Keratinocyte (primary cell): ENCODE measurements around the gene MRPL40. TPM values are rescaled to one million over a fixed set of nuclear protein-coding genes. Genes with fewer than 3 reads are reported as not detected.
A peak's percentile ranks its signal among the peaks of the same experiment; 100 is the strongest.

Experiments
- DNase-seq: peaks from one replicate; pipeline ENCODE4 v3.0.0-alpha.2; 2011; ENCODE audit warnings: low read depth, missing footprints, low spot score
- FAIRE-seq: peaks from 2 replicates; lab custom pipeline; 2011; peaks lifted over from hg19 to GRCh38; lab: Jason Lieb, UNC
- H2AFZ ChIP-seq: 2 replicates; pipeline ENCODE4 v1.6.0; 2012; ENCODE audit warnings: low read length, control low read depth, inconsistent platforms; ENCODE audit not compliant: control insufficient read depth
- H3K27ac ChIP-seq: 2 replicates; pipeline ENCODE4 v1.5.1; 2011; ENCODE audit warnings: low read length; ENCODE audit not compliant: control insufficient read depth, insufficient read depth
- H3K27me3 ChIP-seq: 3 replicates; pipeline ENCODE4 v1.6.0; 2011; ENCODE audit warnings: low read length; ENCODE audit not compliant: control insufficient read depth, insufficient read depth; ENCODE audit errors: extremely low read depth
- H3K36me3 ChIP-seq, 2 experiments: 2 replicates in 1 of 2; 3 replicates in 1 of 2; pipeline ENCODE4 v1.5.1; 2011; ENCODE audit warnings: low read length in 2 of 2, mild to moderate bottlenecking in 1 of 2; ENCODE audit not compliant: control insufficient read depth in 2 of 2, insufficient read depth in 2 of 2; ENCODE audit errors: extremely low read depth in 1 of 2
- H3K4me1 ChIP-seq: 3 replicates; pipeline ENCODE4 v1.5.1; 2011; ENCODE audit warnings: low read length; ENCODE audit not compliant: control insufficient read depth, insufficient read depth; ENCODE audit errors: extremely low read depth
- H3K4me2 ChIP-seq: 3 replicates; pipeline ENCODE4 v1.6.0; 2011; ENCODE audit warnings: low read depth, low read length; ENCODE audit not compliant: control insufficient read depth, insufficient read depth; ENCODE audit errors: extremely low read depth
- H3K4me3 ChIP-seq, 3 experiments: fragments of 200-600 bp in 1 of 3; sonication (generic) in 1 of 3; 2 replicates in 2 of 3; 3 replicates in 1 of 3; pipeline ENCODE4 v1.5.1; 2011 to 2016; ENCODE audit warnings: low read length in 3 of 3, mild to moderate bottlenecking in 3 of 3, control low read depth in 2 of 3, inconsistent platforms in 1 of 3, low read depth in 1 of 3, mixed read lengths in 1 of 3, mixed run types in 1 of 3, moderate library complexity in 1 of 3; ENCODE audit not compliant: control insufficient read depth in 2 of 3, insufficient read depth in 2 of 3; ENCODE audit errors: extremely low read depth in 1 of 3
- H3K79me2 ChIP-seq: 2 replicates; pipeline ENCODE4 v1.6.0; 2012; ENCODE audit warnings: low read length; ENCODE audit not compliant: control insufficient read depth, insufficient read depth
- H3K9ac ChIP-seq: 3 replicates; pipeline ENCODE4 v1.6.0; 2011; ENCODE audit warnings: low read length; ENCODE audit not compliant: control insufficient read depth, insufficient read depth; ENCODE audit errors: extremely low read depth
- H3K9me1 ChIP-seq: 3 replicates; pipeline ENCODE4 v1.6.0; 2011; ENCODE audit warnings: low read length; ENCODE audit not compliant: control insufficient read depth, insufficient read depth; ENCODE audit errors: extremely low read depth
- H3K9me3 ChIP-seq: 2 replicates; pipeline ENCODE4 v1.5.1; 2012; ENCODE audit warnings: low read depth, low read length; ENCODE audit not compliant: control insufficient read depth
- H4K20me1 ChIP-seq: 3 replicates; pipeline ENCODE4 v1.6.0; 2011; ENCODE audit warnings: low read length; ENCODE audit not compliant: control insufficient read depth, insufficient read depth; ENCODE audit errors: extremely low read depth
- EZH2 ChIP-seq: IDR thresholded peaks from one replicate; pipeline ENCODE4 v1.6.1; 2012; ENCODE audit warnings: inconsistent platforms, mild to moderate bottlenecking, low read length, moderate library complexity
- dilution Hi-C: fragments of 300-500 bp; cut with MboI; formaldehyde crosslinking; loops from one replicate; pipeline ENCODE4 v1.7.0; 2020; ENCODE audit warnings: low sequenced_read_pairs; ENCODE audit not compliant: extremely low pct_ligation_motif_present
- polyA plus RNA-seq, 5 experiments: library from polyadenylated mRNA; depleted of rRNA in 3 of 5; stranded (reverse) in 3 of 5; stranded (forward) in 1 of 5; unstranded in 1 of 5; fragments of >200 nt; gene quantifications; 1 replicate in 1 of 5; 2 replicates in 3 of 5; 3 replicates in 1 of 5; pipeline versions ENCODE4 v1.2.1 to v1.2.3, GENCODE V29; 2011 to 2012; ENCODE audit warnings: missing spikeins in 2 of 5, low read depth in 1 of 5, low replicate concordance in 1 of 5
- TF ChIP-seq, protein P1 (sequence below), 3 experiments: IDR thresholded peaks in 1 of 3; conservative IDR thresholded peaks in 1 of 3; optimal IDR thresholded peaks in 1 of 3; 2 replicates in 2 of 3; 3 replicates in 1 of 3; pipeline versions ENCODE3 to v1.5.1; 2011; ENCODE audit warnings: low read length in 3 of 3, mild to moderate bottlenecking in 3 of 3, moderate library complexity in 2 of 3, control low read depth in 1 of 3, inconsistent platforms in 1 of 3; ENCODE audit not compliant: insufficient read depth in 2 of 3; ENCODE audit errors: extremely low read depth in 1 of 3

The MRPL40 gene
- polyA plus RNA-seq, 1 donor (not counting 4 experiments of a cell fraction or from before 2014, with no cell fraction given): 46.3 TPM

- Histone ChIP-seq H3K27ac (peak overlapping the region; percentile 69), H4K20me1 (peaks cover 20% of the 10 kb centered on the region), H3K9me3 (no peaks in the 10 kb centered on the region), H3K9me1 (peaks cover 2% of the 10 kb centered on the region), H3K79me2 (peaks cover 51% of the 10 kb centered on the region), H3K9ac (peak overlapping the region; percentile 88), H3K4me3 (peak overlapping the region; percentile 92 to 96 (median 95)), H3K4me1 (peaks cover 25% of the 10 kb centered on the region), H3K27me3 (no peaks in the 10 kb centered on the region), H3K36me3 (peaks cover 4 to 26% of the 10 kb centered on the region in 2 experiments), H3K4me2 (peak overlapping the region; percentile 96), H2AFZ (no peak overlapping the region)
- FAIRE-seq (no peak), DNase-seq (no peak)
- dilution Hi-C loops: no loop called here
- no peak for TF ChIP-seq EZH2
- TF ChIP-seq, protein P1, sequence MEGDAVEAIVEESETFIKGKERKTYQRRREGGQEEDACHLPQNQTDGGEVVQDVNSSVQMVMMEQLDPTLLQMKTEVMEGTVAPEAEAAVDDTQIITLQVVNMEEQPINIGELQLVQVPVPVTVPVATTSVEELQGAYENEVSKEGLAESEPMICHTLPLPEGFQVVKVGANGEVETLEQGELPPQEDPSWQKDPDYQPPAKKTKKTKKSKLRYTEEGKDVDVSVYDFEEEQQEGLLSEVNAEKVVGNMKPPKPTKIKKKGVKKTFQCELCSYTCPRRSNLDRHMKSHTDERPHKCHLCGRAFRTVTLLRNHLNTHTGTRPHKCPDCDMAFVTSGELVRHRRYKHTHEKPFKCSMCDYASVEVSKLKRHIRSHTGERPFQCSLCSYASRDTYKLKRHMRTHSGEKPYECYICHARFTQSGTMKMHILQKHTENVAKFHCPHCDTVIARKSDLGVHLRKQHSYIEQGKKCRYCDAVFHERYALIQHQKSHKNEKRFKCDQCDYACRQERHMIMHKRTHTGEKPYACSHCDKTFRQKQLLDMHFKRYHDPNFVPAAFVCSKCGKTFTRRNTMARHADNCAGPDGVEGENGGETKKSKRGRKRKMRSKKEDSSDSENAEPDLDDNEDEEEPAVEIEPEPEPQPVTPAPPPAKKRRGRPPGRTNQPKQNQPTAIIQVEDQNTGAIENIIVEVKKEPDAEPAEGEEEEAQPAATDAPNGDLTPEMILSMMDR (optimal IDR thresholded peaks at IDR 0.05 in 1 of 3, IDR thresholded peaks at IDR 0.05 in 1 of 3, conservative IDR thresholded peaks at IDR 0.05 in 1 of 3; ENCODE audit: extremely low read depth in 1 of 3, insufficient read depth in 2 of 3, low read length in 3 of 3): peak in 1 of 3 experiments; percentile 13
Observed at GRCh38 chr22:19430890-19431541, 1.3 kb upstream of the MRPL40 start.

- peak within 1 kb of the TSS; percentile 94 for H3K27ac ChIP-seq
- no peaks in the 10 kb centered on the region for H3K9me3 ChIP-seq
- H3K9ac ChIP-seq: peak within 1 kb of the TSS; percentile 96
- dilution Hi-C loops: no loop called here
- peak within 1 kb of the TSS; percentile 92 to 97 (median 96) for H3K4me3 ChIP-seq
- no peak for DNase-seq
- H3K27me3 ChIP-seq: no peaks in the 10 kb centered on the region
- peak within 1 kb of the TSS; percentile 96 for H3K4me2 ChIP-seq
- peaks cover 4 to 22% of the 10 kb centered on the region in 2 experiments for H3K36me3 ChIP-seq
- peaks cover 44% of the 10 kb centered on the region for H3K79me2 ChIP-seq
- TF ChIP-seq, protein P1 (optimal IDR thresholded peaks at IDR 0.05 in 1 of 3, IDR thresholded peaks at IDR 0.05 in 1 of 3, conservative IDR thresholded peaks at IDR 0.05 in 1 of 3; ENCODE audit: extremely low read depth in 1 of 3, insufficient read depth in 2 of 3, low read length in 3 of 3): no peak
- no peak for TF ChIP-seq EZH2
- H4K20me1 ChIP-seq: peaks cover 13% of the 10 kb centered on the region
- peaks cover 25% of the 10 kb centered on the region for H3K4me1 ChIP-seq
- FAIRE-seq: no peak
- H2AFZ ChIP-seq: peak within 1 kb of the TSS; percentile 96
- H3K9me1 ChIP-seq: peaks cover 2% of the 10 kb centered on the region
Observed at GRCh38 chr22:19431649-19432132, 654 bp upstream of the MRPL40 start, which contains the start of gene HIRA. TSS of gene HIRA (minus strand) at chr22:19431733. CDS start at chr22:19431476, 257 bp downstream.
